LNCaP clone FGC (cell line): ENCODE data around the gene EDEM2.
"Not testable (repeated sequence)": the region's sequence is repeated elsewhere in the genome, so short reads cannot be mapped to it uniquely, and the experiment has no call there.

Experiments
- DNase-seq: peaks from one replicate; pipeline ENCODE4 v3.0.0-alpha.2; 2011; ENCODE audit warnings: low read depth
- H3K4me3 ChIP-seq: 2 replicates; pipeline ENCODE4 v1.5.1; 2011; ENCODE audit warnings: mild to moderate bottlenecking, low read depth, low read length, control low read depth
- TF ChIP-seq, protein P1 (sequence below): IDR thresholded peaks from 2 replicates; pipeline ENCODE4 v1.5.1; 2012; ENCODE audit warnings: mild to moderate bottlenecking; ENCODE audit not compliant: control insufficient read depth, insufficient read depth; ENCODE audit errors: extremely low read depth

EDEM2 gene

DNA sequence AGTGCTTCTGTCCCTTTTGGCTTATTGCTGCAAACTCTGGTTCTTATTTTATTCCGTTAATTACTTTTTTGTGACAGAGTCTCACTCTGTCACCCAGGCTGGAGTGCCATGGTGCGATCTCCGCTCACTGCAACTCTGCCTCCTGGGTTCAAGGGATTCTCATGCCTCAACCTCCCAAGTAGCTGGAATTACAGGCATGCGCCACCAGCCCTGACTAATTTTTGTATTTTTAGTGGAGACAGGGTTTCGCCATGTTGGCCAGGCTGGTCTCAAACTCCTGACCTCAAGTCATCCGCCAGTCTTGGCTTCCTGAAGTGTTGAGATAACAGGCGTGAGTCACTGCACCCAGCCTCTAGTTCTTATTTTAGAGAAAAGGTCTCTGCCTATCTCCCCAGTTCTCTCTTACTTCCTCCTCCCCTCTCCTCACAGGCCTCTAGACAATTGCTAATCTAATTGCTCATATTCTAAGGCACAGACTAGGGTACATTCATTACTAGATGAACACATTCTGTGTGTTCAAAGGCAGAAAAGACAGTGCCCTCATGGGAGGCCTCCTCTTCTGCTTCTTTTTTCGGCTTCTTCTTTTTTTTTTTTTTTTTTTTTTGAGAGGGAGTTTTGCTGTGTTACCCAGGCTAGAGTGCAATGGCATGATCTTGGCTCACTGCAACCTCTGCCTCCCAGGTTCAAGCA, 27.0 kb downstream of the EDEM2 start:
- TF ChIP-seq, protein P1, sequence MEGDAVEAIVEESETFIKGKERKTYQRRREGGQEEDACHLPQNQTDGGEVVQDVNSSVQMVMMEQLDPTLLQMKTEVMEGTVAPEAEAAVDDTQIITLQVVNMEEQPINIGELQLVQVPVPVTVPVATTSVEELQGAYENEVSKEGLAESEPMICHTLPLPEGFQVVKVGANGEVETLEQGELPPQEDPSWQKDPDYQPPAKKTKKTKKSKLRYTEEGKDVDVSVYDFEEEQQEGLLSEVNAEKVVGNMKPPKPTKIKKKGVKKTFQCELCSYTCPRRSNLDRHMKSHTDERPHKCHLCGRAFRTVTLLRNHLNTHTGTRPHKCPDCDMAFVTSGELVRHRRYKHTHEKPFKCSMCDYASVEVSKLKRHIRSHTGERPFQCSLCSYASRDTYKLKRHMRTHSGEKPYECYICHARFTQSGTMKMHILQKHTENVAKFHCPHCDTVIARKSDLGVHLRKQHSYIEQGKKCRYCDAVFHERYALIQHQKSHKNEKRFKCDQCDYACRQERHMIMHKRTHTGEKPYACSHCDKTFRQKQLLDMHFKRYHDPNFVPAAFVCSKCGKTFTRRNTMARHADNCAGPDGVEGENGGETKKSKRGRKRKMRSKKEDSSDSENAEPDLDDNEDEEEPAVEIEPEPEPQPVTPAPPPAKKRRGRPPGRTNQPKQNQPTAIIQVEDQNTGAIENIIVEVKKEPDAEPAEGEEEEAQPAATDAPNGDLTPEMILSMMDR, result no peak
- no peak for DNase-seq
- H3K4me3 ChIP-seq, result no peak overlapping the region

- no peak overlapping the region for H3K4me3 ChIP-seq
- no peak for DNase-seq
- TF ChIP-seq, protein P1, result no peak
Measured at GRCh38 chr20:35117629-35118028, 29.5 kb downstream of the EDEM2 start.

DNA sequence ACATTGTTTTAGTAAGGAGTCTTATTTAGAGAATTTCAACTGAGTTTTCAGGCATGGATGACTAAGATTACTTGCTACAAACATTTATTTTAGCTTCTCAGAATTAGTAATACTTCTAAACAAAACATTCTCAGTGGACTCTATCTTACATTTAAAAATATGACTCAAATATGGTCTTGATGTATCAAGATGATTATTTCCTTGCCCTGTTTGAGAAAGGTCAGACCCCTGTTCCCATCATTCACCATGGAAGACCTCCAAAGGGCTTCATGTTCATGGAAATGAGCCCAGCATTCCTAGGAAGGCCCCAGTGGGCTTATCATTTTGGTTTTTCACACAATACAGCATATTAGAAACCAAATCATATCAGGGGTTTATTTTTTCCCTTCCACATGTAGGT, 29.9 kb downstream of the EDEM2 start:
- no peak overlapping the region for H3K4me3 ChIP-seq
- TF ChIP-seq, protein P1, result no peak
- DNase-seq, result no peak

DNA sequence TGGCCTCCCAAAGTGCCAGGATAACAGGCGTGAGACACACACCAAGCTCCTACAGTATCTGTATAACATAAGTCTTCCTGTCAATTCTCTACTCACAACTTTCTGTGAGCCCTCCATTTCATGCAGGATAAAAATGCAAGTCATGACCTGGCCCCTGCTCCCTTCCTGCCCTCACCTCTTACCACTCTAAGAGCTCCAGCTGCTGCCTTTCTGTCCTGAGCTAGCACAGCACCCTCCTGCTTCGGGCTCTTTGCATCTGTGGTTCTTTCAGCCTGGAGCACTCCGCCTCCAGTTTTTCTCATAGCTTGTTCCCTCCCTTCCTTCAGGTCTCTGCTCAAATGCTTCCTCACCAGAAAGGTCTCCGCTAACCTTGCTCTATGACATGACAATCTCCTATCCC, 30.9 kb downstream of the EDEM2 start:
- no peak for DNase-seq
- no peak overlapping the region for H3K4me3 ChIP-seq
- TF ChIP-seq, protein P1, result no peak

GRCh38 chr20:35115606-35116005, 31.5 kb downstream of the EDEM2 start:
- TF ChIP-seq, protein P1, result no peak
- no peak for DNase-seq
- no peak overlapping the region for H3K4me3 ChIP-seq

DNA sequence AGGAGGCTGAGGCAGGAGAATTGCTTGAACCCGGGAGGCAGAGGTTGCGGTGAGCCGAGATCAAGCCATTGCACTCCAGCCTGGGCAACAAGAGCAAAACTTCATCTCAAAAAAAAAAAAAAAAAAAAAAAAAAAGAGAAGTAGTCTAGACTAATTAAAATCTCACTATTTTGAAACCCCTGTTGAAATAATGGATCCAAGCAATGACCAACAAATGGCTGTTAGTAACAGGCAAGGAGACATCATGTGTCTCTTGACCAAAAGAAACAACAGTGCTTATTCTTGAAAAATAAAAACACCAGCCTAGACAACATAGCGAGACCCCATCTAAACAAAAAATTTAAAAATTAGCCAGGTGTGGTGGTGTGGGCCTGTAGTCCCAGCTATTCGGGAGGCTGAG, 34.9 kb downstream of the EDEM2 start:
- H3K4me3 ChIP-seq, DNase-seq: not testable (repeated sequence)

GRCh38 chr20:35111141-35111888, 35.8 kb downstream of the EDEM2 start:
- H3K4me3 ChIP-seq, result no peak overlapping the region
- no peak for DNase-seq
- TF ChIP-seq, protein P1, result no peak
